Mesendoderm (in vitro differentiated cells): Measurements from ENCODE around the gene NTRK2.

Source experiments
- DNase-seq: peaks from one replicate; pipeline ENCODE4 v3.0.0; 2013
- H2AK5ac ChIP-seq: 2 replicates; pipeline ENCODE4 v1.6.1; 2013; ENCODE audit warnings: low read length, inconsistent platforms
- H2BK120ac ChIP-seq: 2 replicates; pipeline ENCODE4 v1.6.1; 2013; ENCODE audit warnings: low read depth, mild to moderate bottlenecking, low read length, moderate library complexity, mixed read lengths
- H2BK15ac ChIP-seq: replicated peaks from 2 replicates; pipeline ENCODE4 v1.6.1; 2013; ENCODE audit warnings: low read depth, mild to moderate bottlenecking, moderate library complexity
- H2BK5ac ChIP-seq: 2 replicates; pipeline ENCODE4 v1.6.1; 2013; ENCODE audit warnings: low read length, inconsistent platforms
- H3K18ac ChIP-seq: 2 replicates; pipeline ENCODE4 v1.6.1; 2013; ENCODE audit warnings: mild to moderate bottlenecking, low read length, mixed read lengths
- H3K23ac ChIP-seq: one replicate; pipeline ENCODE4 v1.6.1; 2013; ENCODE audit warnings: low read length
- H3K27ac ChIP-seq: 2 replicates; pipeline ENCODE4 v1.5.1; 2013; ENCODE audit warnings: low read depth, mild to moderate bottlenecking, inconsistent platforms, low read length, moderate library complexity
- H3K27me3 ChIP-seq: 2 replicates; pipeline ENCODE4 v1.6.1; 2013; ENCODE audit warnings: low read length, control low read depth, mild to moderate bottlenecking, inconsistent platforms; ENCODE audit not compliant: insufficient read depth, poor library complexity
- H3K36me3 ChIP-seq: 2 replicates; pipeline ENCODE4 v1.6.1; 2013; ENCODE audit warnings: low read length, inconsistent platforms; ENCODE audit not compliant: control insufficient read depth, insufficient read depth
- H3K4ac ChIP-seq: one replicate; pipeline ENCODE4 v1.6.1; 2013; ENCODE audit warnings: low read depth, mild to moderate bottlenecking, low read length, moderate library complexity
- H3K4me1 ChIP-seq: 2 replicates; pipeline ENCODE4 v1.6.1; 2013; ENCODE audit warnings: low read depth, low read length, inconsistent platforms; ENCODE audit not compliant: control insufficient read depth
- H3K4me2 ChIP-seq: 2 replicates; pipeline ENCODE4 v1.6.1; 2013; ENCODE audit warnings: low read length
- H3K4me3 ChIP-seq: 2 replicates; pipeline ENCODE4 v1.5.1; 2013; ENCODE audit warnings: mild to moderate bottlenecking, low read length
- H3K56ac ChIP-seq: one replicate; pipeline ENCODE4 v1.6.1; 2013; ENCODE audit warnings: low read length
- H3K79me1 ChIP-seq: 2 replicates; pipeline ENCODE4 v1.6.1; 2013; ENCODE audit warnings: low read length, inconsistent platforms
- H3K79me2 ChIP-seq: 2 replicates; pipeline ENCODE4 v1.6.1; 2013; ENCODE audit warnings: mild to moderate bottlenecking, low read length; ENCODE audit not compliant: control insufficient read depth, insufficient read depth
- H3K9ac ChIP-seq: 2 replicates; pipeline ENCODE4 v1.6.1; 2013; ENCODE audit warnings: low read length, inconsistent platforms
- H4K5ac ChIP-seq: one replicate; pipeline ENCODE4 v1.6.1; 2013; ENCODE audit warnings: low read length
- H4K8ac ChIP-seq: one replicate; pipeline ENCODE4 v1.6.1; 2013; ENCODE audit warnings: low read depth, mild to moderate bottlenecking, control low read depth, low read length, moderate library complexity
- WGBS: extraction: QIAGEN DNeasy Blood & Tissue Kit; methylation state at CpG from one replicate; pipeline ENCODE4 v1.1.7; 2013; ENCODE audit warnings: low lambda C conversion rate, missing lambda C conversion rate; ENCODE audit not compliant: insufficient coverage; ENCODE audit errors: extremely low coverage; 5-methylcytosine and 5-hydroxymethylcytosine counted together

Gene NTRK2

DNA sequence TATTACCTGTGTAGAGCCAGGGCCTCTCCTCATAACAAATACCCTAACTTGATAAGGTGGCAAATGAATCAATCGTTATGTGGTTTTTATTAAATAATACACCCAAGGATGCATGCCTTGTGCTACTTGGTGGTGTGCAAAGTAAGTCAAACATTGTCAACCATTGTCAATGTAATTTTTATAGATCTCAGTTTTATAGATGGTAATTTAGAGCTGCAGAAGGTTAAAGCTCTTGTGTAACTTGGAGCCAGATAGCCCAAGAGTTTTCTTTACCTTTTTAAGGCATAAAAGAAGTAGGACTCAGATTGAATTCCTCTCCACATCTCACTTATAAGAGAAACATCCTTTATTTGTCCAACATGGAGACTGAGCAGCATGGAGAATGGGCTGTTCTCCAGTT, 304.7 kb downstream of the NTRK2 start:
- Histone ChIP-seq H3K36me3 (no peaks in the 10 kb centered on the region), H3K4me3 (no peak overlapping the region), H3K27ac (no peak overlapping the region), H2AK5ac (no peak overlapping the region), H4K5ac (no peak overlapping the region), H3K18ac (no peak overlapping the region), H3K79me1 (no peaks in the 10 kb centered on the region), H3K4me1 (peaks cover 2% of the 10 kb centered on the region), H3K9ac (no peak overlapping the region), H3K23ac (no peak overlapping the region), H3K4me2 (no peak overlapping the region), H3K56ac (no peak overlapping the region), H2BK5ac (no peak overlapping the region), H2BK15ac (no peak overlapping the region), H2BK120ac (no peak overlapping the region), H3K4ac (no peak overlapping the region), H3K79me2 (no peaks in the 10 kb centered on the region), H4K8ac (no peak overlapping the region), H3K27me3 (no peaks in the 10 kb centered on the region)
- no peak for DNase-seq
- no CpG with 5 or more reads among the region's 1 CpG for WGBS

- Histone ChIP-seq H3K79me1 (no peaks in the 10 kb centered on the region), H3K4me3 (no peak overlapping the region), H3K9ac (no peak overlapping the region), H3K4me1 (peaks cover 2% of the 10 kb centered on the region), H3K18ac (no peak overlapping the region), H3K56ac (no peak overlapping the region), H3K27ac (no peak overlapping the region), H3K27me3 (no peaks in the 10 kb centered on the region), H3K4me2 (no peak overlapping the region), H2BK120ac (no peak overlapping the region), H4K5ac (no peak overlapping the region), H2BK5ac (no peak overlapping the region), H3K4ac (no peak overlapping the region), H2BK15ac (no peak overlapping the region), H4K8ac (no peak overlapping the region), H2AK5ac (no peak overlapping the region), H3K36me3 (no peaks in the 10 kb centered on the region), H3K23ac (no peak overlapping the region), H3K79me2 (no peaks in the 10 kb centered on the region)
- no CpG with 5 or more reads among the region's 5 CpGs for WGBS
- no peak for DNase-seq
These were observed 305.3 kb downstream of the NTRK2 start for GRCh38 chr9:84974855-84975254.

GRCh38 chr9:84975926-84976325, 306.4 kb downstream of the NTRK2 start:
- no CpG with 5 or more reads among the region's 2 CpGs for WGBS
- no peak overlapping the region for H3K4me3 ChIP-seq
- no peak overlapping the region for H4K8ac ChIP-seq
- H3K36me3 ChIP-seq, result no peaks in the 10 kb centered on the region
- H2BK120ac ChIP-seq, result no peak overlapping the region
- H3K56ac ChIP-seq, result no peak overlapping the region
- H3K27ac ChIP-seq, result no peak overlapping the region
- H2BK15ac ChIP-seq, result no peak overlapping the region
- no peak overlapping the region for H2AK5ac ChIP-seq
- H4K5ac ChIP-seq, result no peak overlapping the region
- H3K18ac ChIP-seq, result no peak overlapping the region
- H3K4me1 ChIP-seq, result peaks cover 2% of the 10 kb centered on the region
- H3K79me1 ChIP-seq, result no peaks in the 10 kb centered on the region
- no peaks in the 10 kb centered on the region for H3K79me2 ChIP-seq
- no peak overlapping the region for H3K4ac ChIP-seq
- H3K23ac ChIP-seq, result no peak overlapping the region
- H3K9ac ChIP-seq, result no peak overlapping the region
- H3K4me2 ChIP-seq, result no peak overlapping the region
- peak; percentile 48 for DNase-seq
- no peaks in the 10 kb centered on the region for H3K27me3 ChIP-seq
- no peak overlapping the region for H2BK5ac ChIP-seq

- WGBS, result no CpG with 5 or more reads among the region's 1 CpG
- Histone ChIP-seq H3K79me2 (no peaks in the 10 kb centered on the region), H4K5ac (no peak overlapping the region), H3K4me2 (no peak overlapping the region), H3K4ac (no peak overlapping the region), H3K79me1 (no peaks in the 10 kb centered on the region), H2AK5ac (no peak overlapping the region), H2BK15ac (no peak overlapping the region), H3K4me3 (no peak overlapping the region), H3K4me1 (peaks cover 2% of the 10 kb centered on the region), H3K9ac (no peak overlapping the region), H2BK120ac (no peak overlapping the region), H3K56ac (no peak overlapping the region), H3K27ac (no peak overlapping the region), H3K36me3 (no peaks in the 10 kb centered on the region), H3K27me3 (no peaks in the 10 kb centered on the region), H4K8ac (no peak overlapping the region), H2BK5ac (no peak overlapping the region), H3K18ac (no peak overlapping the region), H3K23ac (no peak overlapping the region)
- DNase-seq, result no peak
These were observed 309.1 kb downstream of the NTRK2 start for GRCh38 chr9:84978661-84979060.

DNA sequence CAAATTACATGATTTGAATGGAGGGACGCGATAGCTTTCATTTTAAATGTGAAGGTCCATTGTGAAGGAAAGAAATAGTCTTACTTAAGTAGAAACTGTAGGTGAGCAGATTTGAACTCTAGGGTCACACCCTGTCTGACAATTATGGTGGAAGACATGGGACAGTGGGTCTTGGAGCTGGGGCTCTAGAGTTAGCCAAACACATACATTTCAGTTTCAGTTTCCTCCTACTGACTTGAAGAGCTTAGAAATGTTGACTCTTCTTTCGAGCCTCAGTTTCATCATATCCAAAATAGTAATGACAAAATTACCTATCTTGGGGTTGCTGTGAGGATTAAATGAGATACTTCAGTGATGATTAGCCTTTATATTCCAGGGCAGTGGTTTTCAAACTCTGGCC, 314.2 kb downstream of the NTRK2 start:
- Histone ChIP-seq H3K4me2 (no peak overlapping the region), H2BK5ac (no peak overlapping the region), H3K79me1 (no peaks in the 10 kb centered on the region)

DNA sequence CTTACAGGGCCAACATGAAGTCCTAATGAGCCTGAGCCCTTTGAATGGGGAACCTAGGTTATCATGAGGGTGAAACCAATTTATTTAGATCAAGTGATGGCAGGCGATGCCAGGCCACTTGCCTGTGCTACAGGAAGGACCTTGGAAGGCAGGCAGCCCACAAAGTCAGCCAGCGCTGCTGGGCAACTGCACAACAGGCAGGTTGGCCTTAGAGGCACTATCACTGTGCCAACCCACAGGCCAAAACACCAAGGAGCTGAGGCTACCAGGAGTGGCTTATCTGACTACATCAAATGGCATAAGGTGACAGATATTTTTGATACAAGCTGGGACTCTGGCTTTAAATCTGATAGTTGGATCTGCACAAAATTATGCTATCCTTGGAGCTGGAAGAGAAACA, 319.1 kb downstream of the NTRK2 start:
- no peak overlapping the region for H2AK5ac ChIP-seq

More for the DNA sequence above, 314.2 kb downstream of the NTRK2 start:
- Histone ChIP-seq H3K4me3 (no peak overlapping the region), H3K18ac (no peak overlapping the region), H3K27ac (no peak overlapping the region), H2AK5ac (no peak overlapping the region), H3K36me3 (no peaks in the 10 kb centered on the region), H3K9ac (no peak overlapping the region), H4K5ac (no peak overlapping the region), H3K27me3 (no peaks in the 10 kb centered on the region), H3K23ac (no peak overlapping the region), H3K56ac (no peak overlapping the region), H4K8ac (no peak overlapping the region), H2BK120ac (no peak overlapping the region), H3K79me2 (no peaks in the 10 kb centered on the region), H3K4ac (no peak overlapping the region), H2BK15ac (no peak overlapping the region), H3K4me1 (peaks cover 3% of the 10 kb centered on the region)
- no CpG with 5 or more reads among the region's 3 CpGs for WGBS
- DNase-seq, result no peak

More for the DNA sequence above, 319.1 kb downstream of the NTRK2 start:
- no peak overlapping the region for H3K9ac ChIP-seq
- no peak overlapping the region for H3K23ac ChIP-seq
- no peak overlapping the region for H3K56ac ChIP-seq
- H2BK5ac ChIP-seq, result no peak overlapping the region
- WGBS, result no CpG with 5 or more reads among the region's 2 CpGs
- no peaks in the 10 kb centered on the region for H3K79me1 ChIP-seq
- no peaks in the 10 kb centered on the region for H3K27me3 ChIP-seq
- H2BK120ac ChIP-seq, result no peak overlapping the region
- no peak overlapping the region for H3K27ac ChIP-seq
- no peak overlapping the region for H3K4ac ChIP-seq
- H4K8ac ChIP-seq, result no peak overlapping the region
- H3K79me2 ChIP-seq, result no peaks in the 10 kb centered on the region
- no peaks in the 10 kb centered on the region for H3K36me3 ChIP-seq
- H4K5ac ChIP-seq, result no peak overlapping the region
- DNase-seq, result no peak
- H2BK15ac ChIP-seq, result no peak overlapping the region
- no peak overlapping the region for H3K4me3 ChIP-seq
- peaks cover 3% of the 10 kb centered on the region for H3K4me1 ChIP-seq
- no peak overlapping the region for H3K18ac ChIP-seq
- no peak overlapping the region for H3K4me2 ChIP-seq
